ENCODE results near the gene TREML4. TPM values are rescaled to one million over a fixed set of nuclear protein-coding genes. Genes with fewer than 3 reads are reported as not detected.

The TREML4 gene
- total RNA-seq, 1 donor from 2014 or later: not detected

DNA sequence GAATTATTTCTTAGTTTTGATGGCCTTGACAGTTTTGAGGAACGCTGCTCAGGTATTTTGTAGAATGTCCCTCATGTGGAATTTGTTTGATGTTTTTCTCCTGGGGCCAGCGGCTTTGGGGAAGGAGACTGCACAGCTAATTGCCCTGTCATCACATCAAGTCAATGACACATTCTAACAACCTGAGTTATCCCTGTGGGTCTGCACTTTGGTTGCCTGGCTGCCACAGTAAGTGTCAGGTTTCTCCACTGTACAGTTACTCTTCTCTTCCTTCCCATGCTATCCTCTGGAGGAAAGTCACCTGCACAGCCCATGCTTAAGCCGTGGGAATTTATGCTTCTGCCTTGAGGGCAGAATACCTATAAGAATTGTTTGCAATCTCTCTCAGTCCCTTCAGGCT, 1.4 kb upstream of the TREML4 start:
- no peak overlapping the region for H3K27ac Mint-ChIP-seq (ENCODE audit: unreplicated experiment)
- H3K27me3 Mint-ChIP-seq (ENCODE audit: low read depth, unreplicated experiment): peaks cover 31% of the 10 kb centered on the region
- FAIRE-seq: no peak

DNA sequence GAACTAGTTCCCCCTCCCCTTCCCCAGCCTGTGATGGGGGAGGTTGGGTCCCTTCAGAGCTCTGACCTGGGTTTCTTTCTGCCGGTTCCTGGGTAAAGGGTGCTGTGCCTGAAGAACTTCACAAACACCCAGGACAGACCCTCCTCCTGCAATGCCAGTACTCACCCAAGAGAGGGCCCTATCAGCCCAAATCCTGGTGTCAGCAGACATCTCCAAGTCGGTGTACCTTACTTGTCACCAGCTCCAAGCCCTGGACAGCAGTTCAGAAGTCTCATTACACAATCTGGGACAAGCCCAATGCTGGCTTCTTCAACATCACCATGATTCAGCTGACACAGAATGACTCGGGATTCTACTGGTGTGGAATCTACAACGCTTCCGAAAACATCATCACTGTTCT, 467 bp downstream of the TREML4 start:
- H4K20me1 ChIP-seq (ENCODE audit: insufficient read depth, low read length): no peaks in the 10 kb centered on the region
- no peaks in the 10 kb centered on the region for H3K4me1 ChIP-seq (ENCODE audit: insufficient read depth, low read length)
- Mint-ChIP-seq H3K27ac (ENCODE audit: unreplicated experiment) (no peak overlapping the region), H3K9me3 (ENCODE audit: unreplicated experiment) (no peaks in the 10 kb centered on the region), H3K4me3 (ENCODE audit: unreplicated experiment) (no peak overlapping the region), H3K4me1 (ENCODE audit: low read depth, unreplicated experiment) (no peaks in the 10 kb centered on the region), H3K36me3 (ENCODE audit: low read depth, unreplicated experiment) (no peaks in the 10 kb centered on the region), H3K27me3 (ENCODE audit: low read depth, unreplicated experiment) (peaks cover 25% of the 10 kb centered on the region)
- H3K27me3 ChIP-seq (ENCODE audit: insufficient read depth, low read length): no peaks in the 10 kb centered on the region
- FAIRE-seq (no peak), DNase-seq (ENCODE audit: low read depth) (no peak)
- H3K4me3 ChIP-seq (ENCODE audit: insufficient read depth, low read depth, low read length): no peak overlapping the region
- no peaks in the 10 kb centered on the region for H3K36me3 ChIP-seq (ENCODE audit: insufficient read depth, low read length)
- no peak overlapping the region for H2AFZ ChIP-seq (ENCODE audit: low read depth, low read length)
- no peak overlapping the region for H3K4me2 ChIP-seq (ENCODE audit: low read length)
- H3K9me3 ChIP-seq (ENCODE audit: insufficient read depth, low read depth, low read length): no peaks in the 10 kb centered on the region
- no peak overlapping the region for H3K27ac ChIP-seq (ENCODE audit: low read depth, low read length)
- TF ChIP-seq, protein P1, sequence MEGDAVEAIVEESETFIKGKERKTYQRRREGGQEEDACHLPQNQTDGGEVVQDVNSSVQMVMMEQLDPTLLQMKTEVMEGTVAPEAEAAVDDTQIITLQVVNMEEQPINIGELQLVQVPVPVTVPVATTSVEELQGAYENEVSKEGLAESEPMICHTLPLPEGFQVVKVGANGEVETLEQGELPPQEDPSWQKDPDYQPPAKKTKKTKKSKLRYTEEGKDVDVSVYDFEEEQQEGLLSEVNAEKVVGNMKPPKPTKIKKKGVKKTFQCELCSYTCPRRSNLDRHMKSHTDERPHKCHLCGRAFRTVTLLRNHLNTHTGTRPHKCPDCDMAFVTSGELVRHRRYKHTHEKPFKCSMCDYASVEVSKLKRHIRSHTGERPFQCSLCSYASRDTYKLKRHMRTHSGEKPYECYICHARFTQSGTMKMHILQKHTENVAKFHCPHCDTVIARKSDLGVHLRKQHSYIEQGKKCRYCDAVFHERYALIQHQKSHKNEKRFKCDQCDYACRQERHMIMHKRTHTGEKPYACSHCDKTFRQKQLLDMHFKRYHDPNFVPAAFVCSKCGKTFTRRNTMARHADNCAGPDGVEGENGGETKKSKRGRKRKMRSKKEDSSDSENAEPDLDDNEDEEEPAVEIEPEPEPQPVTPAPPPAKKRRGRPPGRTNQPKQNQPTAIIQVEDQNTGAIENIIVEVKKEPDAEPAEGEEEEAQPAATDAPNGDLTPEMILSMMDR (IDR thresholded peaks at IDR 0.05; ENCODE audit: insufficient read depth, low read depth, low read length): no peak
- no peak for TF ChIP-seq EZH2 (IDR thresholded peaks at IDR 0.05; ENCODE audit: insufficient read depth, low read length)
- no peak overlapping the region for H3K9ac ChIP-seq (ENCODE audit: low read length)
- H3K79me2 ChIP-seq (ENCODE audit: insufficient read depth, low read length): no peaks in the 10 kb centered on the region

More for the DNA sequence above, 1.4 kb upstream of the TREML4 start:
- Histone ChIP-seq H3K27ac (ENCODE audit: low read depth, low read length) (no peak overlapping the region), H3K79me2 (ENCODE audit: insufficient read depth, low read length) (no peaks in the 10 kb centered on the region), H3K9ac (ENCODE audit: low read length) (no peak overlapping the region), H4K20me1 (ENCODE audit: insufficient read depth, low read length) (no peaks in the 10 kb centered on the region), H3K36me3 (ENCODE audit: insufficient read depth, low read length) (no peaks in the 10 kb centered on the region), H3K4me2 (ENCODE audit: low read length) (no peak overlapping the region), H3K4me1 (ENCODE audit: insufficient read depth, low read length) (no peaks in the 10 kb centered on the region), H3K9me3 (ENCODE audit: insufficient read depth, low read depth, low read length) (no peaks in the 10 kb centered on the region), H3K27me3 (ENCODE audit: insufficient read depth, low read length) (no peaks in the 10 kb centered on the region), H3K4me3 (ENCODE audit: insufficient read depth, low read depth, low read length) (no peak overlapping the region), H2AFZ (ENCODE audit: low read depth, low read length) (no peak overlapping the region)
- Mint-ChIP-seq H3K9me3 (ENCODE audit: unreplicated experiment) (no peaks in the 10 kb centered on the region), H3K4me1 (ENCODE audit: low read depth, unreplicated experiment) (no peaks in the 10 kb centered on the region), H3K4me3 (ENCODE audit: unreplicated experiment) (no peak overlapping the region), H3K36me3 (ENCODE audit: low read depth, unreplicated experiment) (no peaks in the 10 kb centered on the region)
- no peak for DNase-seq (ENCODE audit: low read depth)
- no peak for TF ChIP-seq EZH2 (IDR thresholded peaks at IDR 0.05; ENCODE audit: insufficient read depth, low read length)
- TF ChIP-seq, protein P1 (IDR thresholded peaks at IDR 0.05; ENCODE audit: insufficient read depth, low read depth, low read length): no peak

DNA sequence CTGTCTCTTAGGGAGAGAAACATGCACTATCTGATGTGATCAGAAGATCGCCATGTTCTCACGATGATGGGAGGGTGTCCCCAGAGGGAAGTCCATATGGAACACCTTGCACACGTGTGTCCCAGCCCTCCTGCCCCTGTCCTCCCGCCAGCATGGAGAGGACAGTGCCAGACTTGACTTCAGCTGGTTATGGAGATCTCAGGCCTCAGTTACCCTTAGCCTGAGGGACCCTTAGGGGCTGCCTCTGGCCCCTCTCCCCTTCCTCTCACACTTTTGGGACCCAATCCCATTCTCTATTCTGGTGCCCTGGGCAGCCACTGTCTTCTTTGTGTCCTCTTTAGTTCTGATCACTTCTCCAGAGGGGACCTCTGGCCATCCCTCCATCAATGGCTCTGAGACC, 1.6 kb downstream of the TREML4 start:
- no peaks in the 10 kb centered on the region for H3K36me3 Mint-ChIP-seq (ENCODE audit: low read depth, unreplicated experiment)
- H3K4me3 Mint-ChIP-seq (ENCODE audit: unreplicated experiment): no peak overlapping the region
- H3K4me2 ChIP-seq (ENCODE audit: low read length): no peak overlapping the region
- H3K79me2 ChIP-seq (ENCODE audit: insufficient read depth, low read length): no peaks in the 10 kb centered on the region
- H3K36me3 ChIP-seq (ENCODE audit: insufficient read depth, low read length): no peaks in the 10 kb centered on the region
- no peaks in the 10 kb centered on the region for H3K27me3 ChIP-seq (ENCODE audit: insufficient read depth, low read length)
- DNase-seq (ENCODE audit: low read depth): no peak
- no peak overlapping the region for H2AFZ ChIP-seq (ENCODE audit: low read depth, low read length)
- H3K9me3 Mint-ChIP-seq (ENCODE audit: unreplicated experiment): no peaks in the 10 kb centered on the region
- no peak for FAIRE-seq
- no peaks in the 10 kb centered on the region for H3K4me1 ChIP-seq (ENCODE audit: insufficient read depth, low read length)
- H3K27ac ChIP-seq (ENCODE audit: low read depth, low read length): no peak overlapping the region
- peaks cover 20% of the 10 kb centered on the region for H3K27me3 Mint-ChIP-seq (ENCODE audit: low read depth, unreplicated experiment)
- TF ChIP-seq, protein P1 (IDR thresholded peaks at IDR 0.05; ENCODE audit: insufficient read depth, low read depth, low read length): no peak
- no peak for TF ChIP-seq EZH2 (IDR thresholded peaks at IDR 0.05; ENCODE audit: insufficient read depth, low read length)
- H3K9me3 ChIP-seq (ENCODE audit: insufficient read depth, low read depth, low read length): no peaks in the 10 kb centered on the region
- H3K27ac Mint-ChIP-seq (ENCODE audit: unreplicated experiment): no peak overlapping the region
- no peak overlapping the region for H3K9ac ChIP-seq (ENCODE audit: low read length)
- no peaks in the 10 kb centered on the region for H3K4me1 Mint-ChIP-seq (ENCODE audit: low read depth, unreplicated experiment)
- H4K20me1 ChIP-seq (ENCODE audit: insufficient read depth, low read length): no peaks in the 10 kb centered on the region
- H3K4me3 ChIP-seq (ENCODE audit: insufficient read depth, low read depth, low read length): no peak overlapping the region
